ENCODE measurements around the gene SREBF1.

SREBF1 gene

GRCh38 chr17:17870247-17870646 is 33.5 kb upstream of the SREBF1 start:
- H3K36me3 ChIP-seq (ENCODE audit: insufficient read depth, low read length), result no peaks in the 10 kb centered on the region
- H3K9me3 ChIP-seq (ENCODE audit: control insufficient read depth, insufficient read depth, low read length), result no peaks in the 10 kb centered on the region
- no peak overlapping the region for H3K9ac ChIP-seq (ENCODE audit: low read depth, low read length)
- H3K4me1 ChIP-seq (ENCODE audit: insufficient read depth, low read length), result peaks cover 33% of the 10 kb centered on the region

DNA sequence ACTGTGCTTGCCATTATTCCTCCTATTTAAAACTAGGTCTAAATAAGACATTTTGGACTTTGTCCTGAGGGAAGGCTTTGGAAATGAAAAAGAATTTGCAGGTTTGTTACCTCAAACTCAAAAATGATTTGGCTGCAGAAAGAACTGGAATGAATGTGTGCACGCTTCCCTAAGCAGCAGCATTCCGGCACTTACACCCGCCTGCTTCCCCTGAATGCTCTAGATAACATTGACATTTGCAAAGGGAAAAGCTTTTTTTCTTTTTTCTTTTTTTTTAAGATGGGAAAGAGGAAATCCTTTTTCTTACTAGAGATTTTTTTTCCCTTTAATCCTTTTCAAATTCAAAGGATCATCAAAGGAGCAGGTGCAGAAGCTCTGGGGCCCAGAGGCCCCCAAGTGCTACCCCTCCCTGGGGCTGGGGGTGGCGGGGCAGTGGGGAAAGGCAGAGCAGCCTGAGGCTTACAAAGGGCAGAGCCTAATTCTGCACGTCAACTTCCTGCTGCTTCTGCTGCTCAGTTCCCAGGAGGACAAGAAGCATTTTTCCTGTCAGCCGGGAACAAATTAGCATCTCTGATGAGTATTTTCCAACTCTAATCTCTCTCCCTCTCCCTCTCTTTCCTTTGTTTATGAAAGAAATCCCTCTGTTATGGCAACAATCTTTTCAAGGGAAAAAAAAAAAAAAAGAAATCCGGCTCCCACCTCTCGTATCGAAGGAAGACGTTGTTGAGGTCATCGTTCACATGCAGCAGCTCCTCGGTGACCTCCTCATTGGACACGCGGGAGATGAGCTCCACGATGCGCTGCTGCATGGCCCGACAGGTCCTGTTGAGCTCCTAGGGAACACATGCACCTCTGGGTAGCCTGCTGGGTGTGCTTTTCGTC is 32.1 kb upstream of the SREBF1 start:
- peaks cover 33% of the 10 kb centered on the region for H3K4me1 ChIP-seq (ENCODE audit: insufficient read depth, low read length)
- no peaks in the 10 kb centered on the region for H3K9me3 ChIP-seq (ENCODE audit: control insufficient read depth, insufficient read depth, low read length)
- no peaks in the 10 kb centered on the region; the same call in 1 of the 2 replicates for H3K36me3 ChIP-seq (ENCODE audit: insufficient read depth, low read length)
- H3K9ac ChIP-seq (ENCODE audit: low read depth, low read length), result no peak overlapping the region

DNA sequence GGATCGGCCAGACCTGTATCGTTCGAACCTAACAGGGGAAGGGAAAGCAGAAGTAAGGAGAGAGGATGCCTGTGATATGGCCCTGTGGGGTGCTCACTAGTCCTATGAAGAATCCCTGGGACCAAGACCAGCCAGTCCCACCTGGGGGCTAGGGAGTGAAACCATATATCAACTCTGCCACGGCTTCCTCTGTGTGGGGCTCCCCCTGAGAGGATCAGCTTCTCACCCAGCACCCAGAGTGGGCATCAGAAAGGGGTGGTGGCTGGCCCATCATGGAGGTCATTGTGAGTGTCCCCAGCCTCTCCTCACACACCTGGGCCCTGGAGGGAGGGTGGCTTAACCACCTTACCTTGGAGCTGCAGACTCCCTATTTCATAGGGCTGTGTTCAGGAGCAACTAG is 30.1 kb upstream of the SREBF1 start:
- H3K36me3 ChIP-seq (ENCODE audit: insufficient read depth, low read length), result no peaks in the 10 kb centered on the region; the same call in 1 of the 2 replicates
- H3K9ac ChIP-seq (ENCODE audit: low read depth, low read length), result no peak overlapping the region
- H3K4me1 ChIP-seq (ENCODE audit: insufficient read depth, low read length), result peaks cover 33% of the 10 kb centered on the region
- no peaks in the 10 kb centered on the region for H3K9me3 ChIP-seq (ENCODE audit: control insufficient read depth, insufficient read depth, low read length)

GRCh38 chr17:17866425-17866824 is 29.6 kb upstream of the SREBF1 start:
- Histone ChIP-seq H3K4me1 (ENCODE audit: insufficient read depth, low read length) (peaks cover 33% of the 10 kb centered on the region), H3K36me3 (ENCODE audit: insufficient read depth, low read length) (no peaks in the 10 kb centered on the region; the same call in 1 of the 2 replicates), H3K9ac (ENCODE audit: low read depth, low read length) (no peak overlapping the region), H3K9me3 (ENCODE audit: control insufficient read depth, insufficient read depth, low read length) (no peaks in the 10 kb centered on the region)

- no peaks in the 10 kb centered on the region; the same call in 1 of the 2 replicates for H3K36me3 ChIP-seq (ENCODE audit: insufficient read depth, low read length)
- peaks cover 35% of the 10 kb centered on the region for H3K4me1 ChIP-seq (ENCODE audit: insufficient read depth, low read length)
- H3K9me3 ChIP-seq (ENCODE audit: control insufficient read depth, insufficient read depth, low read length), result no peaks in the 10 kb centered on the region
- H3K9ac ChIP-seq (ENCODE audit: low read depth, low read length), result no peak overlapping the region
Measured at GRCh38 chr17:17865035-17865434, 28.2 kb upstream of the SREBF1 start.

- H3K4me1 ChIP-seq (ENCODE audit: insufficient read depth, low read length), result peaks cover 3% of the 10 kb centered on the region; the same call in 1 of the 2 replicates
- no peak overlapping the region for H3K9ac ChIP-seq (ENCODE audit: low read depth, low read length)
- no peaks in the 10 kb centered on the region for H3K9me3 ChIP-seq (ENCODE audit: control insufficient read depth, insufficient read depth, low read length)
- H3K36me3 ChIP-seq (ENCODE audit: insufficient read depth, low read length), result no peaks in the 10 kb centered on the region; the same call in 1 of the 2 replicates
Measured at GRCh38 chr17:17860766-17861107, 24.0 kb upstream of the SREBF1 start.

DNA sequence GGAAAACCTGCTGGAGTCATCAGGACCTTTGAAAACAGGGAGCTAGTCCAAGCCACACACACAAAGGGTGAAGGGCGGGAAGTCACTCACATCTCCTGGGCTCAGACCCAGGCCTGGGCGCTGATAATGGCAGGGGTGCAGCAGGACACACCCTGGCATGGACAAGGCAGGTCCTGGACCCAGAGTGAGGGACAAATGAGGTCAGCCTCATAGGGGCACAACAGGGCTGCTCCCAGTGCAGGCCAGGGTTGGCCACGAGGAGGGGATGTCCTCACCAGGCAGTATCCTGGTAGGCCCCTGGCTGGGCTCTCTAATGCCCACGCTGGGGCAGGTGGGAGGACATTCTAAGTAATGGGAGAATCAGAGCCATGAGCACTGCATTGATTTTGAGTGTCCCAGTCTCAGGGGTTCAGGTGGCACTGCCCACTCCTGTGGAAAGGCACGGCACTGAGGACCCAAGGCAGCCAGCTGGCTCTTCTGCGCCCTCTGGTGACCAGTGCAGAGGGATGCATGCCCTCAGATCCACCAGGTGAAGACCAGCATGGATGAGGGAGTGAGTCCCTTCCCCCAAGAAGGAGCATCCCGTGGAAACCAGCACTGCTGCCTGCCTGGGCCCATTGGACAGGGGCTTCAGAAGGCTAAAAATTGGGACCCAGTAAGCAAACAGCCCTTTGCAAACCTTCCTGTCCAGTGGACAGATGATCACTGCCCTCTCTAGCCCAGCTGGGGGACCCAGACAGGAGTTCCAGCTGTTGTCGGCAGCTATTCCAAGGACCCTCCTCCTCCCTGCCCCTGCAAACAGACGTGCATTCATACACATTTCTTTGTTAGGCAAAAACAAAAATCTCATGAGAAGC is 23.4 kb upstream of the SREBF1 start:
- H3K36me3 ChIP-seq (ENCODE audit: insufficient read depth, low read length), result no peaks in the 10 kb centered on the region; the same call in 1 of the 2 replicates
- H3K9me3 ChIP-seq (ENCODE audit: control insufficient read depth, insufficient read depth, low read length), result no peaks in the 10 kb centered on the region
- peaks cover 3% of the 10 kb centered on the region; the same call in 1 of the 2 replicates for H3K4me1 ChIP-seq (ENCODE audit: insufficient read depth, low read length)
- H3K9ac ChIP-seq (ENCODE audit: low read depth, low read length), result no peak overlapping the region

DNA sequence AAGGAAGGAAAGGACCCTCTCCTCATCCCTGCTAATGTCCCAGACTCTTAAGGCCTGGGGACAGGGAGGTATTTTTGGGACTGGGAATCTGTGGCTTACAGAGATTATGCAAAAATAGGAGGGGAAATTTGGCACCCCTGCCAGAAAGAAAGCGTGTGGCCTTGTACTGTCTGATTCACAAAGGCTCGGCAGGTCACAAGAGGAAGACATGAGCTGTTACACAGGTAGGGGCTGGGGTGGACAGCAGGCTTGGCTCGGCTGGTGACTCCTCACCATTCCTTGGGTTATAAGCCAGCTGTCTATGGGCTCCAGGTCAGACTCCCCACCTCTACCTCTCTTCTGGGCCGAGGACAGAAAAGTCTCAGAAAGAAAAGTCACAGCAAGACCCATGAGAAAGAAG is 20.7 kb upstream of the SREBF1 start:
- Histone ChIP-seq H3K9me3 (ENCODE audit: control insufficient read depth, insufficient read depth, low read length) (no peaks in the 10 kb centered on the region), H3K36me3 (ENCODE audit: insufficient read depth, low read length) (no peaks in the 10 kb centered on the region; the same call in 1 of the 2 replicates), H3K9ac (ENCODE audit: low read depth, low read length) (no peak overlapping the region), H3K4me1 (ENCODE audit: insufficient read depth, low read length) (peaks cover 3% of the 10 kb centered on the region; the same call in 1 of the 2 replicates)

- no peaks in the 10 kb centered on the region for H3K36me3 ChIP-seq (ENCODE audit: insufficient read depth, low read length)
- H3K4me1 ChIP-seq (ENCODE audit: insufficient read depth, low read length), result peaks cover 3% of the 10 kb centered on the region; the same call in 1 of the 2 replicates
- H3K9me3 ChIP-seq (ENCODE audit: control insufficient read depth, insufficient read depth, low read length), result no peaks in the 10 kb centered on the region
- no peak overlapping the region for H3K9ac ChIP-seq (ENCODE audit: low read depth, low read length)
Measured at GRCh38 chr17:17856386-17856785, 19.6 kb upstream of the SREBF1 start.

DNA sequence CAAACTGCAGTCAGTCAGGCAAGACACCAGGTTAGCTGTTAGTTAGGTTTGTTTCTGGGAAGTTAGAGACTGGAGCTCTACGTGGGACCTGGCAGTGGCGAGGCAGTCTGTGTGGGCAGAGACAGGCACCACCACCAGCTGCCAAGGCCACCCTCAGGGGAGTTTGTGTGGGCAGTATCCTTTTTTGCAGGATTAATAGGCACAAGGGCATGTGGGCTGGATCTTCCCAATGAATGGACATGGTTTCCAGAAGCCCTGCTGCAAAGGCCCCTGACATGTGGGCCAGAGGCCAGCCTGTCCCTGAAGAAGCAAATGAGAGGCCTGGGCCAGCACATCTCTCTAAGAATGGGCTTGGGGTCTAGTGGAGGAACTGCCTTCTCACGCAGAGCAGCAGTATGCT is 19.2 kb upstream of the SREBF1 start:
- Histone ChIP-seq H3K4me1 (ENCODE audit: insufficient read depth, low read length) (peaks cover 3% of the 10 kb centered on the region; the same call in 1 of the 2 replicates), H3K36me3 (ENCODE audit: insufficient read depth, low read length) (no peaks in the 10 kb centered on the region), H3K9me3 (ENCODE audit: control insufficient read depth, insufficient read depth, low read length) (no peaks in the 10 kb centered on the region), H3K9ac (ENCODE audit: low read depth, low read length) (no peak overlapping the region)

- H3K9me3 ChIP-seq (ENCODE audit: control insufficient read depth, insufficient read depth, low read length), result no peaks in the 10 kb centered on the region
- no peaks in the 10 kb centered on the region for H3K36me3 ChIP-seq (ENCODE audit: insufficient read depth, low read length)
- H3K9ac ChIP-seq (ENCODE audit: low read depth, low read length), result no peak overlapping the region
- peaks cover 12% of the 10 kb centered on the region for H3K4me1 ChIP-seq (ENCODE audit: insufficient read depth, low read length)
Measured at GRCh38 chr17:17853811-17854447, 17.1 kb upstream of the SREBF1 start.

DNA sequence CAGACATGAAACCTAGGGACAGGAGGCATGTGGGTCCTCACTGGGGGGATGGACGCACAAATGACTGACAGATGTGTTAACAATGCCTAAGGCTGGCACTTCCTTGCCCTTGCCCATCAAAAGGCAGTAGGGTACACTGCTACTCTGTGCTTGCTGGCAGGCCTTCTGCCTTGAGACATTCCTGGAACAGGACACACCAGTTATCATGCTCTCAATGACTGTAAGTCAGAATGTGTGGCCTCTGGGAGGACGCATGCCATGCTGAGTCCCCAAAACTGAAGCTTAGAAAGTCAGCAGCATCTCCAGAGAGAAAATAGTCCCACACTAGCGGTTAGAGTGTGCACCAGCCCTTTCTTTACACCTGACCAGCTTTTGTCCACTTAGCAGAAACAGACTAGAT is 16.1 kb upstream of the SREBF1 start:
- Histone ChIP-seq H3K9me3 (ENCODE audit: control insufficient read depth, insufficient read depth, low read length) (no peaks in the 10 kb centered on the region), H3K36me3 (ENCODE audit: insufficient read depth, low read length) (no peaks in the 10 kb centered on the region), H3K4me1 (ENCODE audit: insufficient read depth, low read length) (peaks cover 12% of the 10 kb centered on the region), H3K9ac (ENCODE audit: low read depth, low read length) (no peak overlapping the region)

DNA sequence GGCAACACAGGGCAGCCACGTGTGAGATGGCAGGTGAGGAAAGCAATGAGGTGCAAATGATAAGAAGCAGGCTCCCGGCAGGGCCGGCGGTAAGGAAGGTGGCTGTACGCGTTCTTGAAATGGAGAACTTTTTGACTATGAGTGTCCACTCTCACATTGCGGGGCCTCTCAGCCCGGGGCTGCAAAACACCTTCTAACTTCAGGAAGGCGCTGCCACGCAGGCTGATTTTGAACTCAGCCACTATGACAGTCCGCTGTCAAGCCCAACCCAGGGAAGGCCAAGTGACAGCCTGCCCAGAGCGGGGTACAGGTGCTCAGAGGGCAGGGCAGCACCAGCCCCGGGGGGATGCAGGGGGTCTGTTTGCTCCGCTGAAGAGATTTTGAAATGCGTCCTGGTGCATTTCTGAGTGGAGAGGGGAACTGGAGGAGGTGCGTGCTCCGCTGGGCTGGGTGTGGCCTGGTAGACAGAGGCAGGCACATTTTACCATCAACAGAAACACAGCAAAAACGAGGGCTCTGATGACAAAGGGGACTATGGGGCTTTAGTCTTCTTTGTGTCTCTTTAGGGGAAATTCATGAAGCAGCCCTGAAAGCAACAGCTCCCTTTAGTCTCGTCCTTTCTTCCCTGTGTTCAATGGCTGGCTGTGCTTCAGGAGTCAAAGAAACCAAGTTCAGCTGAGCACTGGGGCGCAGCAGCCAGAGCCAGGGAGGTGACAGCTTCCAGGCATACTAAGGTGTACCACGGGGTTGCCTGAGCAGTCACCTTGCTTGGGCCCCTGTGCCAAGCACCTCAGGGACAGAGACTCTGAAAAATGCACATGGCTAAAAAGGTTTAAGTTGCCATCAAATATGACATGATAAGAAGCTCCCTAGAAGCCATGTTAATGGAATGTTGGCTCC is 14.6 kb upstream of the SREBF1 start:
- Histone ChIP-seq H3K9me3 (ENCODE audit: control insufficient read depth, insufficient read depth, low read length) (no peaks in the 10 kb centered on the region), H3K9ac (ENCODE audit: low read depth, low read length) (no peak overlapping the region), H3K36me3 (ENCODE audit: insufficient read depth, low read length) (no peaks in the 10 kb centered on the region), H3K4me1 (ENCODE audit: insufficient read depth, low read length) (peaks cover 12% of the 10 kb centered on the region)

All from ES-I3 (cell line).